Measurements from ENCODE around the gene FGG.

Gene FGG

GRCh38 chr4:154583677-154584076 lies 28.8 kb downstream of the FGG start:
- no peak for DNase-seq

- DNase-seq: no peak
These were observed 29.2 kb downstream of the FGG start for GRCh38 chr4:154583230-154583629.

- DNase-seq: no peak
These were observed 29.7 kb downstream of the FGG start for GRCh38 chr4:154582723-154583122.

- DNase-seq: no peak
These were observed 32.5 kb downstream of the FGG start for GRCh38 chr4:154579927-154580326.

GRCh38 chr4:154578919-154579318 lies 33.5 kb downstream of the FGG start:
- DNase-seq: no peak

GRCh38 chr4:154577324-154577723 lies 35.1 kb downstream of the FGG start:
- no peak for DNase-seq

- DNase-seq: no peak
These were observed 38.1 kb downstream of the FGG start for GRCh38 chr4:154574311-154574710.

GRCh38 chr4:154573190-154573870 lies 39.1 kb downstream of the FGG start:
- no peak for DNase-seq

- DNase-seq: no peak
These were observed 42.9 kb downstream of the FGG start for GRCh38 chr4:154569584-154569983.

- no peak for DNase-seq
These were observed 43.4 kb downstream of the FGG start for GRCh38 chr4:154569028-154569427.

- DNase-seq: no peak
These were observed 45.7 kb downstream of the FGG start for GRCh38 chr4:154566639-154567204.

- DNase-seq: no peak
These were observed 46.8 kb downstream of the FGG start for GRCh38 chr4:154565704-154566103.

- no peak for DNase-seq
These were observed 48.1 kb downstream of the FGG start for GRCh38 chr4:154564311-154564710.

GRCh38 chr4:154562697-154563254 lies 49.7 kb downstream of the FGG start, which contains the start of gene FGB:
Gene FGB, plus strand, starts transcription at chr4:154563011. Its CDS starts 8 bp downstream, at chr4:154563019.
- DNase-seq: no peak

- DNase-seq: no peak
These were observed 51.6 kb downstream of the FGG start for GRCh38 chr4:154560824-154561231.

- DNase-seq: no peak
These were observed 52.0 kb downstream of the FGG start for GRCh38 chr4:154560419-154560801.

- peak; percentile 21 for DNase-seq
These were observed 52.7 kb downstream of the FGG start for GRCh38 chr4:154559494-154560418.

GRCh38 chr4:154559141-154559493 lies 53.3 kb downstream of the FGG start:
- DNase-seq: no peak

All from CD4-positive, alpha-beta T cell treated with Interleukin-12 subunit alpha and Interleukin-12 subunit beta, for 1 hour (primary cell).